AG09319 (cell line): ENCODE data around the gene CDK17.
"Not testable (repeated sequence)": the region's sequence is repeated elsewhere in the genome, so short reads cannot be mapped to it uniquely, and the experiment has no call there.

Experiments
- DNase-seq: peaks from one replicate; pipeline ENCODE4 v3.0.0-alpha.2; 2010; ENCODE audit warnings: low read depth; ENCODE audit errors: extremely low read depth
- CTCF ChIP-seq: IDR thresholded peaks from 2 replicates; pipeline ENCODE4 v1.5.1; 2011; ENCODE audit warnings: low read depth, mild to moderate bottlenecking, inconsistent platforms, low read length, moderate library complexity

The CDK17 gene

GRCh38 chr12:96326628-96327227 lies 73.5 kb downstream of the CDK17 start:
- no peak for TF ChIP-seq CTCF
- no peak for DNase-seq

GRCh38 chr12:96323906-96324305 lies 76.3 kb downstream of the CDK17 start:
- no peak for DNase-seq
- TF ChIP-seq CTCF = no peak

- no peak for TF ChIP-seq CTCF
- no peak for DNase-seq
These were observed 77.5 kb downstream of the CDK17 start for GRCh38 chr12:96322720-96323119.

GRCh38 chr12:96321941-96322340 lies 78.3 kb downstream of the CDK17 start:
- no peak for DNase-seq
- TF ChIP-seq CTCF = no peak

GRCh38 chr12:96317801-96318200 lies 82.4 kb downstream of the CDK17 start:
- DNase-seq = not testable (repeated sequence)

- DNase-seq = not testable (repeated sequence)
These were observed 84.3 kb downstream of the CDK17 start for GRCh38 chr12:96315741-96316481.

- TF ChIP-seq CTCF = no peak
- no peak for DNase-seq
These were observed 85.5 kb downstream of the CDK17 start for GRCh38 chr12:96314723-96315122.

GRCh38 chr12:96313606-96314005 lies 86.6 kb downstream of the CDK17 start:
- no peak for TF ChIP-seq CTCF
- no peak for DNase-seq
